ENCODE data around the gene KRTAP9-2. TPM values are rescaled to one million over a fixed set of nuclear protein-coding genes. Genes with fewer than 3 reads are reported as not detected.
"Not testable (repeated sequence)": the region's sequence is repeated elsewhere in the genome, so short reads cannot be mapped to it uniquely, and the experiment has no call there.

KRTAP9-2 gene
- polyA plus RNA-seq, 1 of the 3 experiments (the other 2 are of a cell fraction), result not detected

DNA sequence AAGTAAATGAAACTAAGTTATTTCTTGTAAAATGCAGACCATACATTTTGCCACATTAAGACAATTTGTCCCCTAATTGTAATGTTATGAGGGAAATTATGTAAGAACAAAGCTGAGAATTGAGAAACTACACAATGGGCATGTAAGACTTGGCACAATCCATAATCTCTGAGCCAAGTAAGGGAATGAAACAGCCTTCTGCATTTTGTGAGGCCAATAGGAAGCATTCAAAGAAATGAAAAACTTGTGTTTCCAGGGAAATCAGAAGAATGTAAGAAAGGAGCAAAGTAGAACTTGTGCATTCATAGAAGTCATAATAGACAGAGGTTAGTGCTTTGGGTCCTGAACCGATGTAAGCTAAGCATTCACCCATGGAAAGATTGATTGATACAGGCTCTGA is 24.8 kb downstream of the KRTAP9-2 start (continued):
- TF ChIP-seq FOXJ3 (CRISPR knock-in tag; IDR thresholded peaks at IDR 0.05), result no peak

DNA sequence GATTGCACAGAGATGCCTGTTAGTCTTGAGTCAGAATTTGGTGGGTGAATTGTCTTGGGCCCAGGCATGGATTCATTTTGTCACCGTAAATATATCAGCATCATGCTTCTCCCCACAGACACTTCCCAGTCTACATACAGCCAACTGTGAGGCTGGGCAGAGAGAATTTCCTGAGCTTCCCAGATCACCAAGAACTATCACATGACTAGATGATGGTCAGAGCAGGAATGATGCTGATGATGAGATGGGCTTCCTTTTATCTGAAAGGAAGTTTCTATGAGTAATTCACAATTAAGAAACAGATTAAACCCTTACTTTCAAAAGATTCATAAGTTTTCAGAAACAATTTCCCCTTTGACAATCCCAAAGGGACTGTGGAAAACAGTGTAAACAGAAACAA is 28.4 kb downstream of the KRTAP9-2 start:
- Histone ChIP-seq H3K9me2 (no peaks in the 10 kb centered on the region), H3K9me3 (no peaks in the 10 kb centered on the region), H4K20me1 (ENCODE audit: insufficient read depth) (no peaks in the 10 kb centered on the region), H3K27ac (ENCODE audit: low read depth in 2 of 2, low read length in 1 of 2) (no peak overlapping the region), H2AFZ (ENCODE audit: low read depth) (no peak overlapping the region), H3K36me3 (replicated peaks in 1 of 2; ENCODE audit: control insufficient read depth in 1 of 2, insufficient read depth in 2 of 2, low read length in 1 of 2) (no peaks in the 10 kb centered on the region), H3K79me2 (ENCODE audit: insufficient read depth) (no peaks in the 10 kb centered on the region), H3K4me3 (ENCODE audit: low read depth in 2 of 2, low read length in 1 of 2) (no peak overlapping the region), H3F3A (replicated peaks; ENCODE audit: insufficient read depth) (peaks cover 3% of the 10 kb centered on the region), H3K9ac (no peak overlapping the region), H3K27me3 (ENCODE audit: insufficient read depth) (peaks cover 23% of the 10 kb centered on the region), H3K4me1 (ENCODE audit: control insufficient read depth in 1 of 2, insufficient read depth in 2 of 2, low read depth in 1 of 2, low read length in 1 of 2) (no peaks in the 10 kb centered on the region), H3K4me2 (no peak overlapping the region)
- POLR2A ChIA-PET, result no interaction called here
- CTCF ChIA-PET, result interaction anchor here (1.4 kb wide), 1 partner anchor 408 kb away, joined by 4 read pairs; no protein-coding TSS in a partner anchor
- 17% methylated on average over 1 of the region's 1 CpG for WGBS (ENCODE audit: low lambda C conversion rate)
- TF ChIP-seq, protein P1, sequence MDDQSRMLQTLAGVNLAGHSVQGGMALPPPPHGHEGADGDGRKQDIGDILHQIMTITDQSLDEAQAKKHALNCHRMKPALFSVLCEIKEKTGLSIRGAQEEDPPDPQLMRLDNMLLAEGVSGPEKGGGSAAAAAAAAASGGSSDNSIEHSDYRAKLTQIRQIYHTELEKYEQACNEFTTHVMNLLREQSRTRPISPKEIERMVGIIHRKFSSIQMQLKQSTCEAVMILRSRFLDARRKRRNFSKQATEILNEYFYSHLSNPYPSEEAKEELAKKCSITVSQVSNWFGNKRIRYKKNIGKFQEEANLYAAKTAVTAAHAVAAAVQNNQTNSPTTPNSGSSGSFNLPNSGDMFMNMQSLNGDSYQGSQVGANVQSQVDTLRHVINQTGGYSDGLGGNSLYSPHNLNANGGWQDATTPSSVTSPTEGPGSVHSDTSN (IDR thresholded peaks at IDR 0.05), result no peak
- no peak for TF ChIP-seq NFIC (IDR thresholded peaks at IDR 0.05; ENCODE audit: borderline replicate concordance)
- no peak for DNase-seq

GRCh38 chr17:41255381-41256290 is 29.2 kb downstream of the KRTAP9-2 start, which contains the start of gene KRTAP9-9:
Gene KRTAP9-9 (plus strand): TSS chr17:41255384.
- H3F3A ChIP-seq (replicated peaks; ENCODE audit: insufficient read depth); H3K9me3 ChIP-seq; H4K20me1 ChIP-seq (ENCODE audit: insufficient read depth); POLR2A ChIA-PET; H3K79me2 ChIP-seq (ENCODE audit: insufficient read depth); DNase-seq; H3K36me3 ChIP-seq (replicated peaks in 1 of 2; ENCODE audit: control insufficient read depth in 1 of 2, insufficient read depth in 2 of 2, low read length in 1 of 2); H3K4me1 ChIP-seq (ENCODE audit: control insufficient read depth in 1 of 2, insufficient read depth in 2 of 2, low read depth in 1 of 2, low read length in 1 of 2); H3K4me3 ChIP-seq (ENCODE audit: low read depth in 2 of 2, low read length in 1 of 2); H3K4me2 ChIP-seq; H3K9me2 ChIP-seq; H3K27ac ChIP-seq (ENCODE audit: low read depth in 2 of 2, low read length in 1 of 2); H2AFZ ChIP-seq (ENCODE audit: low read depth); H3K9ac ChIP-seq: not testable (repeated sequence)
- 0% methylated on average over 2 of the region's 5 CpGs for WGBS (ENCODE audit: low lambda C conversion rate)
- H3K27me3 ChIP-seq (ENCODE audit: insufficient read depth), result peaks cover 23% of the 10 kb centered on the region
- CTCF ChIA-PET, result interaction anchor here (0.7 to 1.4 kb wide), 2 partner anchors 21 to 407 kb away, joined by 3 to 4 read pairs; no protein-coding TSS in a partner anchor

- H3F3A ChIP-seq (replicated peaks; ENCODE audit: insufficient read depth), result peaks cover 3% of the 10 kb centered on the region
- H3K79me2 ChIP-seq (ENCODE audit: insufficient read depth), result no peaks in the 10 kb centered on the region
- CTCF ChIA-PET, result interaction anchor here (0.7 kb wide), 1 partner anchor 20 kb away, joined by 3 read pairs; no protein-coding TSS in a partner anchor
- H2AFZ ChIP-seq (ENCODE audit: low read depth), result no peak overlapping the region
- H3K9ac ChIP-seq, result no peak overlapping the region
- H4K20me1 ChIP-seq (ENCODE audit: insufficient read depth), result no peaks in the 10 kb centered on the region
- no peak for DNase-seq
- no peak overlapping the region for H3K4me2 ChIP-seq
- no peaks in the 10 kb centered on the region for H3K4me1 ChIP-seq (ENCODE audit: control insufficient read depth in 1 of 2, insufficient read depth in 2 of 2, low read depth in 1 of 2, low read length in 1 of 2)
- TF ChIP-seq TAF1 (IDR thresholded peaks at IDR 0.05; ENCODE audit: borderline replicate concordance, low read depth, low read length) (no peak), RXRA (IDR thresholded peaks at IDR 0.05; ENCODE audit: borderline replicate concordance, low read depth) (no peak)
- H3K27ac ChIP-seq (ENCODE audit: low read depth in 2 of 2, low read length in 1 of 2), result no peak overlapping the region
- POLR2A ChIA-PET, result no interaction called here
- 52% methylated on average over 1 of the region's 1 CpG for WGBS (ENCODE audit: low lambda C conversion rate)
- H3K27me3 ChIP-seq (ENCODE audit: insufficient read depth), result peaks cover 23% of the 10 kb centered on the region
- H3K4me3 ChIP-seq (ENCODE audit: low read depth in 2 of 2, low read length in 1 of 2), result no peak overlapping the region
- no peaks in the 10 kb centered on the region for H3K36me3 ChIP-seq (replicated peaks in 1 of 2; ENCODE audit: control insufficient read depth in 1 of 2, insufficient read depth in 2 of 2, low read length in 1 of 2)
- no peaks in the 10 kb centered on the region for H3K9me2 ChIP-seq
- H3K9me3 ChIP-seq, result no peaks in the 10 kb centered on the region
Measured at GRCh38 chr17:41256291-41256685, 29.8 kb downstream of the KRTAP9-2 start.

Data from SK-N-SH (cell line).